Endothelial cell of umbilical vein (primary cell): ENCODE measurements around the gene FYB2. TPM values are rescaled to one million over a fixed set of nuclear protein-coding genes. Genes with fewer than 3 reads are reported as not detected.

Experiments
- BruUV-seq: library from RNA; stranded (reverse); fragments of 400-500 nt; replicated peaks from 2 replicates; lab custom pipeline; 2021; lab: Mats Ljungman, UMichigan
- CTCF ChIA-PET: fragments of 300-600, 350-600 bp; sonication (Branson Sonifier 250); formaldehyde crosslinking; loops from one replicate; lab custom pipeline; 2021; ENCODE audit warnings: antibody characterized with exemption, inconsistent platforms; lab: Charles Lee
- POLR2A ChIA-PET: fragments of 300-600, 350-600 bp; sonication (Branson Sonifier 250); formaldehyde crosslinking; loops from one replicate; lab custom pipeline; 2021; ENCODE audit warnings: antibody characterized with exemption, inconsistent platforms; lab: Charles Lee
- DNase-seq: peaks from one replicate; pipeline ENCODE4 v3.0.0-alpha.2; 2011; ENCODE audit warnings: low read depth, low spot score
- FAIRE-seq: peaks from 2 replicates; lab custom pipeline; 2011; peaks lifted over from hg19 to GRCh38; lab: Jason Lieb, UNC
- H2AFZ ChIP-seq: 2 replicates; pipeline ENCODE4 v1.6.0; 2012; ENCODE audit warnings: low read depth, low read length, control low read depth, inconsistent platforms
- H3K27ac ChIP-seq: 2 replicates; pipeline ENCODE4 v1.5.1; 2011; ENCODE audit warnings: low read depth, mild to moderate bottlenecking, control low read depth, low read length, moderate library complexity; ENCODE audit not compliant: insufficient read depth
- H3K27me3 ChIP-seq, 2 experiments: 2 replicates each; pipeline versions ENCODE4 v1.6.0 to v1.6.1; 2011; ENCODE audit warnings: low read length in 2 of 2, mixed read lengths in 1 of 2; ENCODE audit not compliant: control insufficient read depth in 2 of 2, insufficient read depth in 2 of 2
- H3K36me3 ChIP-seq, 2 experiments: 2 replicates in 1 of 2; 3 replicates in 1 of 2; pipeline ENCODE4 v1.5.1; 2011; ENCODE audit warnings: low read length in 2 of 2, mild to moderate bottlenecking in 1 of 2, moderate library complexity in 1 of 2; ENCODE audit not compliant: control insufficient read depth in 2 of 2, insufficient read depth in 2 of 2; ENCODE audit errors: extremely low read depth in 1 of 2
- H3K4me1 ChIP-seq: 3 replicates; pipeline ENCODE4 v1.5.1; 2011; ENCODE audit warnings: mild to moderate bottlenecking, low read length; ENCODE audit not compliant: control insufficient read depth, insufficient read depth; ENCODE audit errors: extremely low read depth
- H3K4me2 ChIP-seq: 2 replicates; pipeline ENCODE4 v1.6.1; 2011; ENCODE audit warnings: low read length, control low read depth, mixed read lengths; ENCODE audit not compliant: insufficient read depth
- H3K4me3 ChIP-seq, 3 experiments: fragments of 200-600 bp in 1 of 3; sonication (generic), shearing (Covaris generic) in 1 of 3; replicated peaks in 1 of 3; 2 replicates each; pipeline ENCODE4 v1.5.1; 2011 to 2016; ENCODE audit warnings: control low read depth in 3 of 3, low read length in 3 of 3, mild to moderate bottlenecking in 2 of 3, inconsistent platforms in 1 of 3, low read depth in 1 of 3, moderate library complexity in 1 of 3; ENCODE audit not compliant: insufficient read depth in 1 of 3
- H3K79me2 ChIP-seq: 2 replicates; pipeline ENCODE4 v1.6.0; 2012; ENCODE audit warnings: low read length, inconsistent platforms; ENCODE audit not compliant: control insufficient read depth, insufficient read depth
- H3K9ac ChIP-seq: replicated peaks from 2 replicates; pipeline ENCODE3; 2011; ENCODE audit warnings: low read length, control low read depth; ENCODE audit not compliant: insufficient read depth; ENCODE audit errors: extremely low read depth
- H3K9me1 ChIP-seq: replicated peaks from 3 replicates; pipeline ENCODE4 v1.6.0; 2011; ENCODE audit warnings: mild to moderate bottlenecking, low read length; ENCODE audit not compliant: control insufficient read depth, insufficient read depth; ENCODE audit errors: extremely low read depth
- H3K9me3 ChIP-seq: replicated peaks from 2 replicates; pipeline ENCODE4 v1.5.1; 2012; ENCODE audit warnings: low read length, inconsistent platforms; ENCODE audit not compliant: control insufficient read depth, insufficient read depth
- H4K20me1 ChIP-seq: replicated peaks from 2 replicates; pipeline ENCODE3; 2011; ENCODE audit warnings: mild to moderate bottlenecking, low read length; ENCODE audit not compliant: control insufficient read depth, insufficient read depth; ENCODE audit errors: extremely low read depth
- CTCF ChIP-seq, 2 donors: IDR thresholded peaks; 1 replicate in 1 of 2; 2 replicates in 1 of 2; pipeline ENCODE4 v1.5.1; 2011; ENCODE audit warnings: low read length in 2 of 2, mild to moderate bottlenecking in 2 of 2, moderate library complexity in 2 of 2, control low read depth in 1 of 2, inconsistent platforms in 1 of 2, low read depth in 1 of 2; ENCODE audit not compliant: insufficient read depth in 1 of 2; ENCODE audit errors: extremely low read depth in 1 of 2
- EZH2 ChIP-seq: IDR thresholded peaks from 2 replicates; pipeline ENCODE4 v1.6.1; 2012; ENCODE audit warnings: borderline replicate concordance, low read depth, mild to moderate bottlenecking, moderate library complexity, low read length, inconsistent platforms; ENCODE audit not compliant: severe bottlenecking
- FOS ChIP-seq: IDR thresholded peaks from 2 replicates; pipeline ENCODE4 v1.6.1; 2011; ENCODE audit warnings: mild to moderate bottlenecking, low read length, moderate library complexity, borderline replicate concordance; ENCODE audit not compliant: insufficient read depth
- GATA2 ChIP-seq: IDR thresholded peaks from 2 replicates; pipeline ENCODE4 v1.7.0; 2011; ENCODE audit warnings: low read depth, mild to moderate bottlenecking, moderate library complexity, mixed read lengths, low read length; ENCODE audit not compliant: insufficient read length, insufficient read depth
- JUN ChIP-seq: IDR thresholded peaks from 2 replicates; pipeline ENCODE4 v1.6.1; 2011; ENCODE audit warnings: borderline replicate concordance, low read depth; ENCODE audit not compliant: insufficient read length, insufficient read depth
- MAX ChIP-seq: IDR thresholded peaks from 2 replicates; pipeline ENCODE4 v1.6.1; 2011; ENCODE audit not compliant: insufficient read depth, insufficient read length
- MYC ChIP-seq: IDR thresholded peaks from one replicate; pipeline ENCODE4 v1.6.1; 2011; ENCODE audit warnings: mild to moderate bottlenecking, low read depth, low read length
- POLR2A ChIP-seq: IDR thresholded peaks from 2 replicates; pipeline ENCODE4 v1.6.1; 2012; ENCODE audit warnings: low read depth, mild to moderate bottlenecking, control low read depth, low read length
- POLR2AphosphoS5 ChIP-seq: IDR thresholded peaks from 2 replicates; pipeline ENCODE4 v1.6.1; 2012; ENCODE audit warnings: low read depth, mild to moderate bottlenecking, control low read depth, low read length, moderate library complexity; ENCODE audit not compliant: insufficient read depth
- dilution Hi-C: fragments of 300-500 bp; cut with MboI; formaldehyde crosslinking; loops from one replicate; pipeline ENCODE4 v1.15.0; 2019; ENCODE audit warnings: low sequenced_read_pairs; ENCODE audit not compliant: extremely low pct_ligation_motif_present
- intact Hi-C: fragments of 100-400 bp; cut with micrococcal nuclease; formaldehyde crosslinking; loops from one replicate; pipeline ENCODE4 v1.10.0; 2022
- polyA plus RNA-seq, 4 experiments: library from polyadenylated mRNA; depleted of rRNA in 3 of 4; stranded (reverse) in 3 of 4; unstranded in 1 of 4; fragments of >200 nt; gene quantifications; 2 replicates each; pipeline versions ENCODE4 v1.2.1 to v1.2.3, GENCODE V29; 2011 to 2012; ENCODE audit warnings: missing spikeins in 1 of 4
- total RNA-seq: library from RNA; stranded (reverse); gene quantifications from 2 replicates; pipeline ENCODE4 v1.2.3, GENCODE V29; 2021

FYB2 gene
- total and polyA plus RNA-seq, 2 donors (not counting 3 experiments of a cell fraction or from before 2014, with no cell fraction given): not detected

- Histone ChIP-seq H3K27me3 (no peaks in the 10 kb centered on the region), H3K4me3 (no peak overlapping the region), H3K79me2 (no peaks in the 10 kb centered on the region), H3K4me2 (no peak overlapping the region), H2AFZ (no peak overlapping the region), H3K9me1 (no peaks in the 10 kb centered on the region), H3K9ac (no peak overlapping the region), H3K27ac (no peak overlapping the region), H3K36me3 (no peaks in the 10 kb centered on the region), H3K4me1 (no peaks in the 10 kb centered on the region), H3K9me3 (no peaks in the 10 kb centered on the region), H4K20me1 (no peaks in the 10 kb centered on the region)
- ChIA-PET POLR2A (no interaction called here), CTCF (no interaction called here)
- dilution Hi-C loops (no loop called here), intact Hi-C loops (no loop called here)
- FAIRE-seq (no peak), DNase-seq (no peak)
- no TSS peak for BruUV-seq
- TF ChIP-seq JUN: no peak
- TF ChIP-seq CTCF (IDR thresholded peaks at IDR 0.05; ENCODE audit: extremely low read depth in 1 of 2, insufficient read depth in 1 of 2, low read depth in 1 of 2, low read length in 2 of 2): no peak
- no peak for TF ChIP-seq POLR2AphosphoS5
- TF ChIP-seq EZH2: no peak
- no peak for TF ChIP-seq GATA2
- TF ChIP-seq MAX: no peak
- TF ChIP-seq FOS: no peak
- TF ChIP-seq MYC: no peak
- TF ChIP-seq POLR2A: no peak
Observed at GRCh38 chr1:56745231-56745630, 74.0 kb downstream of the FYB2 start.
